ENCODE data around the gene ARHGAP42. TPM values are rescaled to one million over a fixed set of nuclear protein-coding genes. Genes with fewer than 3 reads are reported as not detected.

The ARHGAP42 gene
- total RNA-seq, 4 donors from 2014 or later: 28.5 to 52.2 (median 40.4) TPM

GRCh38 chr11:100922121-100922520, 235.0 kb downstream of the ARHGAP42 start:
- 64 to 66% methylated on average over 5 of the region's 5 CpGs for WGBS, 2 donors
- Histone ChIP-seq H3K27me3 (no peaks in the 10 kb centered on the region), H3K36me3 (peaks cover 0 to 10% (median 0%) of the 10 kb centered on the region in 3 donors), H3K27ac (no peak overlapping the region), H3K4me3 (no peak overlapping the region), H3K9me3 (no peaks in the 10 kb centered on the region), H3K4me1 (peaks cover 0 to 24% (median 0%) of the 10 kb centered on the region in 4 donors)
- no peak for DNase-seq (ENCODE audit: low spot score in 2 of 2)
- no peak for TF ChIP-seq CTCF (IDR thresholded peaks at IDR 0.05)
- TF ChIP-seq POLR2A (IDR thresholded peaks at IDR 0.05): no peak
- no peak for TF ChIP-seq EP300 (IDR thresholded peaks at IDR 0.05)

DNA sequence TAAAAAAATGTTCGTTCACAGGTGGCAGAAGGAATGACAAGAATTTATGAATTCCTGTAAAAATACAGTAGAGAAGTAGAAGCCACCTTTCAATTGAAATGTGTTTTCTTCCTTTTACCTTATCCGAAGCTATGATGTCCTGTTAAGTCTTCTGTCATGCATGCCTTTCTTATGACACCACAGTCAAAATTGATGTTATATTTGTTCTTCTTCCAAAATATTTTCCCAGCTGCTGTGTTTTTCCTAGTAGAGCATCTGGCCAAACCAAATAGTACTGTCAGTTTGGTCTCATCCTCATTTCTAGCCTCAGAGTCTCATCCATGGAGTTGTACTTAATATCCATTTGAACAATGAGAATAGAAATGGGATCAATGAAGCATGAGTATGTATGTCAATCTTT, 236.5 kb downstream of the ARHGAP42 start:
- Histone ChIP-seq H3K27ac (peak overlapping the region in 1 of 4 donors; percentile 62), H3K4me3 (no peak overlapping the region), H3K4me1 (peaks cover 0 to 27% (median 0%) of the 10 kb centered on the region in 4 donors), H3K27me3 (no peaks in the 10 kb centered on the region), H3K9me3 (no peaks in the 10 kb centered on the region), H3K36me3 (peaks cover 0 to 10% (median 0%) of the 10 kb centered on the region in 3 donors)
- 44 to 45% methylated on average over 2 of the region's 2 CpGs for WGBS, 2 donors
- DNase-seq (ENCODE audit: low spot score in 2 of 2): no peak
- no peak for TF ChIP-seq EP300 (IDR thresholded peaks at IDR 0.05)
- TF ChIP-seq CTCF (IDR thresholded peaks at IDR 0.05): no peak
- TF ChIP-seq POLR2A (IDR thresholded peaks at IDR 0.05): no peak

DNA sequence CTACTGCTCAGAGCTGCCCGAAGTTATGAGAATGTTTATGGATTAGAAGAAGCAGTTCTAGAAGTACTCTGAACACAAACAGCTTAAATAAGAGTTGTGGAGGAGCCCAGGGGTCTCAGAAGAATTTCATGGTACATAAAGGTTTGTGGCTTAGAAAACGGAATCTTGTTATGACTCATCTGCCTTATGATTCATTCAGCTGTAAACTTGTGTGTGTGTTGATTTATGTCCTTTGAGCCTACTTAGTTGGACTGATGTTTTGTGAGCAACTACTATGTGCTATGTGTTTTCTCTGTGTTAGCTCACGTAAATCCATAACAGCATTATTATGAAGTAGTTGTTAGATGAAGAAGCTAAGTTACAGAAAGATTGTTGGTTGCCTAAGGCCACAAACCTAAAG, 238.8 kb downstream of the ARHGAP42 start:
- Histone ChIP-seq H3K9me3 (no peaks in the 10 kb centered on the region), H3K4me1 (peaks cover 0 to 31% (median 0%) of the 10 kb centered on the region in 4 donors), H3K27ac (no peak overlapping the region), H3K36me3 (peaks cover 0 to 10% (median 0%) of the 10 kb centered on the region in 3 donors), H3K27me3 (no peaks in the 10 kb centered on the region), H3K4me3 (no peak overlapping the region)
- 69 to 79% methylated on average over 3 of the region's 3 CpGs for WGBS, 2 donors
- DNase-seq (ENCODE audit: low spot score in 2 of 2): no peak
- TF ChIP-seq POLR2A (IDR thresholded peaks at IDR 0.05) (no peak), EP300 (IDR thresholded peaks at IDR 0.05) (no peak), CTCF (IDR thresholded peaks at IDR 0.05) (no peak)

GRCh38 chr11:100927579-100927978, 240.5 kb downstream of the ARHGAP42 start:
- 50 to 53% methylated on average over 5 of the region's 5 CpGs for WGBS, 2 donors
- Histone ChIP-seq H3K4me1 (peaks cover 0 to 36% (median 0%) of the 10 kb centered on the region in 4 donors), H3K27ac (peak overlapping the region in 1 of 4 donors; percentile 16), H3K36me3 (no peaks in the 10 kb centered on the region), H3K9me3 (no peaks in the 10 kb centered on the region), H3K4me3 (no peak overlapping the region), H3K27me3 (no peaks in the 10 kb centered on the region)
- no peak for TF ChIP-seq CTCF (IDR thresholded peaks at IDR 0.05)
- DNase-seq (ENCODE audit: low spot score in 2 of 2): no peak

DNA sequence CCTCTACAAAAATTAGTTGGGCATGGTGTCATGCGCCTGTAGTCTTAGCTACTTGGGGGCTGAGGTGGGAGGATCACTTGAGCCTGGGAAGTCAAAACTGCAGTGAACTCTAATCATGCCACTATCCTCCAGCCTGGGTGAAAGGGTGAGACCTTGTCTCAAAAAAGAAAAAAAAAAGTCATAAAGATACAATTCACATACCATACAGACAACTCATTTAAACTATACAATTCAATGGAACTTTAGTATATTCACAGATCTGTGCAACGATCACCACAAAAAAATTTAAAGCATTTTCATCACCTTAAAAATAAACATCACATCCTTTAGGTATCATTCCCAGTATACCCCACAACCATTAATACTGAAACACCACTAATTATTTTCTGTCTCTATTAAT, 241.3 kb downstream of the ARHGAP42 start:
- DNase-seq (ENCODE audit: low spot score in 2 of 2): no peak
- H3K36me3 ChIP-seq: no peaks in the 10 kb centered on the region
- peak overlapping the region in 1 of 4 donors; percentile 16 for H3K27ac ChIP-seq
- WGBS, 2 donors: 83 to 89% methylated on average over 2 of the region's 2 CpGs
- TF ChIP-seq POLR2A (IDR thresholded peaks at IDR 0.05): no peak
- TF ChIP-seq EP300 (IDR thresholded peaks at IDR 0.05): no peak
- TF ChIP-seq CTCF (IDR thresholded peaks at IDR 0.05): no peak
- H3K4me1 ChIP-seq: peaks cover 0 to 38% (median 0%) of the 10 kb centered on the region in 4 donors
- no peaks in the 10 kb centered on the region for H3K27me3 ChIP-seq
- H3K4me3 ChIP-seq: no peak overlapping the region
- no peaks in the 10 kb centered on the region for H3K9me3 ChIP-seq
